PC-3 (cell line): ENCODE measurements around the gene ACRV1. TPM values are rescaled to one million over a fixed set of nuclear protein-coding genes. Genes with fewer than 3 reads are reported as not detected.
A peak's percentile ranks its signal among the peaks of the same experiment; 100 is the strongest.

ENCODE experiments used
- ATAC-seq: fragments of 200-7000 bp; cut with Tn5 transposase; 2 replicates; pipeline ENCODE4 v1.9.1; 2020; ENCODE audit warnings: mild to moderate bottlenecking, moderate library complexity
- BruUV-seq: library from RNA; stranded (reverse); fragments of 400-500 nt; replicated peaks from 2 replicates; lab custom pipeline; 2021; lab: Mats Ljungman, UMichigan
- CTCF ChIA-PET: fragments of 300-600 bp; sonication (Branson Sonifier 250); formaldehyde crosslinking; loops from one replicate; lab custom pipeline; 2022; ENCODE audit warnings: antibody characterized with exemption; lab: Charles Lee
- POLR2A ChIA-PET: fragments of 300-600 bp; sonication (Branson Sonifier 250); formaldehyde crosslinking; loops from one replicate; lab custom pipeline; 2022; ENCODE audit warnings: antibody characterized with exemption; ENCODE audit not compliant: unreplicated experiment; lab: Charles Lee
- DNase-seq: peaks from one replicate; pipeline ENCODE4 v3.0.0-alpha.2; 2015
- H2AFZ ChIP-seq: fragments of 300-600 bp; sonication (generic); 2 replicates; pipeline ENCODE4 v1.6.0; 2016; ENCODE audit warnings: antibody characterized with exemption, low read length
- H3F3A ChIP-seq: fragments of 300-600 bp; sonication (generic); one replicate; pipeline ENCODE4 v1.6.0; 2017; ENCODE audit warnings: antibody characterized with exemption, low read length, control low read depth, mild to moderate bottlenecking; ENCODE audit not compliant: unreplicated experiment
- H3K27ac ChIP-seq: fragments of 300-600 bp; sonication (generic); 2 replicates; pipeline ENCODE4 v1.5.1; 2016; ENCODE audit warnings: mild to moderate bottlenecking, low read length
- H3K27me3 ChIP-seq: fragments of 300-600 bp; sonication (generic); 2 replicates; pipeline ENCODE4 v1.6.1; 2016; ENCODE audit warnings: low read length, mixed read lengths
- H3K36me3 ChIP-seq: fragments of 300-600 bp; sonication (generic); 2 replicates; pipeline ENCODE4 v1.6.1; 2016; ENCODE audit warnings: low read depth, mixed run types, low read length, mixed read lengths
- H3K4me1 ChIP-seq: fragments of 300-600 bp; sonication (generic); 2 replicates; pipeline ENCODE4 v1.5.1; 2016; ENCODE audit warnings: low read length; ENCODE audit not compliant: insufficient read depth
- H3K4me2 ChIP-seq: fragments of 300-600 bp; sonication (generic); 2 replicates; pipeline ENCODE4 v1.6.0; 2016; ENCODE audit warnings: low read length
- H3K4me3 ChIP-seq: fragments of 300-600 bp; sonication (generic); 2 replicates; pipeline ENCODE4 v1.5.1; 2016; ENCODE audit warnings: mild to moderate bottlenecking, low read length, mixed read lengths
- H3K79me2 ChIP-seq: fragments of 300-600 bp; sonication (generic); 2 replicates; pipeline ENCODE4 v1.6.1; 2017; ENCODE audit warnings: low read length, mixed read lengths
- H3K9ac ChIP-seq: fragments of 300-600 bp; sonication (generic); 2 replicates; pipeline ENCODE4 v1.6.0; 2016; ENCODE audit warnings: mild to moderate bottlenecking, low read length
- H3K9me2 ChIP-seq: fragments of 300-600 bp; sonication (generic); replicated peaks from 2 replicates; pipeline ENCODE4 v1.6.1; 2016; ENCODE audit warnings: mixed run types, low read length, mixed read lengths
- H3K9me3 ChIP-seq: fragments of 300-600 bp; sonication (generic); 2 replicates; pipeline ENCODE4 v1.6.1; 2016; ENCODE audit warnings: low read length, mixed read lengths
- H4K20me1 ChIP-seq: fragments of 300-600 bp; sonication (generic); 2 replicates; pipeline ENCODE4 v1.6.1; 2016; ENCODE audit warnings: low read length, mixed read lengths
- CTCF ChIP-seq: fragments of 300-600 bp; sonication (generic); conservative IDR thresholded peaks from 2 replicates; pipeline ENCODE4 v1.5.1; 2017; ENCODE audit warnings: antibody characterized with exemption, low read depth, mild to moderate bottlenecking, low read length
- EZH2 ChIP-seq: fragments of 300-600 bp; sonication (generic); IDR thresholded peaks from one replicate; pipeline ENCODE4 v1.6.1; 2017; ENCODE audit warnings: antibody characterized with exemption, mild to moderate bottlenecking, low read length; ENCODE audit not compliant: unreplicated experiment
- EZH2phosphoT487 ChIP-seq: fragments of 300-600 bp; sonication (generic); IDR thresholded peaks from 2 replicates; pipeline ENCODE4 v1.6.1; 2018; ENCODE audit warnings: mild to moderate bottlenecking, antibody characterized with exemption, low read length, borderline replicate concordance
- intact Hi-C: fragments of 100-400 bp; cut with micrococcal nuclease; formaldehyde crosslinking; loops from 2 replicates; pipeline ENCODE4 v1.9.0; 2023
- total RNA-seq: library from RNA; depleted of rRNA; stranded (reverse); fragments of >200 nt; gene quantifications from 2 replicates; pipeline ENCODE4 v1.2.3, GENCODE V29; 2014

Gene ACRV1
- total RNA-seq, 1 experiment from 2014 or later = not detected

GRCh38 chr11:125690006-125690405 is 9.4 kb upstream of the ACRV1 start:
- H3F3A ChIP-seq = no peaks in the 10 kb centered on the region
- CTCF ChIA-PET = no interaction called here

GRCh38 chr11:125689274-125689859 is 8.7 kb upstream of the ACRV1 start:
- DNase-seq = no peak
- no peak overlapping the region for H2AFZ ChIP-seq
- H3K4me3 ChIP-seq = no peak overlapping the region
- H3F3A ChIP-seq = no peaks in the 10 kb centered on the region
- CTCF ChIA-PET = no interaction called here
- H3K4me2 ChIP-seq = no peak overlapping the region
- H3K27ac ChIP-seq = no peak overlapping the region
- no peak for ATAC-seq
- no peaks in the 10 kb centered on the region for H3K4me1 ChIP-seq
- intact Hi-C loops = no loop called here
- POLR2A ChIA-PET = no interaction called here
- H3K79me2 ChIP-seq = no peaks in the 10 kb centered on the region
- BruUV-seq = no TSS peak
- no peak overlapping the region for H3K9ac ChIP-seq
- peaks cover 16% of the 10 kb centered on the region for H3K27me3 ChIP-seq
- H4K20me1 ChIP-seq = no peaks in the 10 kb centered on the region
- no peaks in the 10 kb centered on the region for H3K36me3 ChIP-seq
- no peaks in the 10 kb centered on the region for H3K9me3 ChIP-seq
- no peak for TF ChIP-seq CTCF
- no peak for TF ChIP-seq EZH2
- no peak for TF ChIP-seq EZH2phosphoT487
- no peaks in the 10 kb centered on the region for H3K9me2 ChIP-seq

More at GRCh38 chr11:125690006-125690405, 9.4 kb upstream of the ACRV1 start:
- Histone ChIP-seq H4K20me1 (no peaks in the 10 kb centered on the region), H2AFZ (no peak overlapping the region), H3K4me1 (no peaks in the 10 kb centered on the region), H3K9ac (no peak overlapping the region), H3K9me2 (no peaks in the 10 kb centered on the region), H3K36me3 (no peaks in the 10 kb centered on the region), H3K27ac (no peak overlapping the region), H3K79me2 (no peaks in the 10 kb centered on the region), H3K4me3 (no peak overlapping the region), H3K4me2 (no peak overlapping the region), H3K27me3 (peaks cover 21% of the 10 kb centered on the region), H3K9me3 (no peaks in the 10 kb centered on the region)
- ATAC-seq = 0 out of 2 replicates have a peak, but pooled peaks have one; percentile 33
- intact Hi-C loops = no loop called here
- no TSS peak for BruUV-seq
- DNase-seq = no peak
- POLR2A ChIA-PET = no interaction called here
- TF ChIP-seq CTCF = no peak
- TF ChIP-seq EZH2phosphoT487 = no peak
- TF ChIP-seq EZH2 = no peak

GRCh38 chr11:125688632-125689031 is 8.0 kb upstream of the ACRV1 start:
- CTCF ChIA-PET = no interaction called here
- Histone ChIP-seq H3K27me3 (peaks cover 8% of the 10 kb centered on the region; the same call in 1 of the 2 replicates), H3F3A (no peaks in the 10 kb centered on the region), H3K9ac (no peak overlapping the region), H3K4me3 (no peak overlapping the region), H3K4me2 (no peak overlapping the region), H3K4me1 (no peaks in the 10 kb centered on the region), H2AFZ (no peak overlapping the region), H4K20me1 (no peaks in the 10 kb centered on the region), H3K27ac (no peak overlapping the region), H3K36me3 (no peaks in the 10 kb centered on the region), H3K9me3 (no peaks in the 10 kb centered on the region), H3K79me2 (no peaks in the 10 kb centered on the region), H3K9me2 (no peaks in the 10 kb centered on the region)
- POLR2A ChIA-PET = no interaction called here
- intact Hi-C loops = no loop called here
- no peak for ATAC-seq
- TF ChIP-seq CTCF (no peak), EZH2 (no peak), EZH2phosphoT487 (no peak)
- BruUV-seq = no TSS peak
- DNase-seq = no peak
